G401.6 (cell line): ENCODE measurements around the gene KIAA0930.
"Not testable (repeated sequence)": the region's sequence is repeated elsewhere in the genome, so short reads cannot be mapped to it uniquely, and the experiment has no call there.

Source experiments
- FAIRE-seq: peaks from 2 replicates; lab custom pipeline; 2012; peaks lifted over from hg19 to GRCh38; lab: Jason Lieb, UNC

The KIAA0930 gene

DNA sequence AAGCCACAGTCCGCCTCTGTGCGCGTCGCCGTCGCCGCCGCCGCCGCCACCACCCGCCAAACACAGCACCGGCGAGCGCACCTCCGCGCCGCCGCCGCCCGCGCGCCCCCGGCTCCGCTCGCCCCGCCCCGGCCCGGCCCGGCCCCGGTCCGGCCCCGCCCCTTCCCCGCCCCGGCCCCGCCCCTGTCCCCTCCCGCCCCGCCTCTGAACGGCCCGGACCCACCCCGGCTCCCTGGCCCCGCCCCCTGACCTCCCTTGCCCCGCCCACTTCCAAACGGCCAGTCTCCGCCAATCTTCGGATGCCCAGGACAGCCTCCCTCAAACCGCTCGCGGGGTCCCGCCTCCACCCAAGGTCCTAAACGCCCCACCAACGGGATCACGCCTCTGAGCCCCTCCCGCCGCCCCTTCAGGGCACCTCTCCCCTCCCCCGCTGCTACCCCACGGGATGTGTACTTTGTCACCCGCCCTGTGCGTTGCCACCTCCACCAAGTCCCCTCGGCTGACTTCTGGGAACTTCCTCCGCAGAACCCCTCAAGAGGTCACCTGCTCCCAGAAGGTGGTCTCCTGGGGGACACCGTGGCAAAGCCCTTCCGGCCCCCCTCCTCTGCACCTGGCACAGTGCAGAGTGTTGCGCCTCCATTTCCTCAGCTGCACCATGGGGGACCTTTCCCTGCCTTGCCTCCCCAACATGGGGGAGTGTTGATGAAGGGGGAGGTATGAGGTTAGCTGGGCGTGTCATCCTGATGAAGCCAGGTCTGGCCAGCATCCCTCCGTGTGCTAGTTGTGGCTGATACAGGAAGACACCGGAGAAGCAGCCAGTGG, at the start of gene KIAA0930:
Gene KIAA0930 (minus strand): TSS at position 85 of the 822 bp plus-strand sequence. CDS start 191 bp downstream, outside the sequence.
- FAIRE-seq = no peak

- FAIRE-seq = no peak
These were observed 46.3 kb upstream of the KIAA0930 start for GRCh38 chr22:45286854-45287551.

GRCh38 chr22:45285263-45286058, 44.8 kb upstream of the KIAA0930 start:
- FAIRE-seq = no peak

- FAIRE-seq = no peak
These were observed 44.1 kb upstream of the KIAA0930 start, which contains the start of gene UPK3A for GRCh38 chr22:45284705-45285262. TSS of gene UPK3A (plus strand) at chr22:45284949. CDS start at chr22:45285014, 65 bp downstream.

DNA sequence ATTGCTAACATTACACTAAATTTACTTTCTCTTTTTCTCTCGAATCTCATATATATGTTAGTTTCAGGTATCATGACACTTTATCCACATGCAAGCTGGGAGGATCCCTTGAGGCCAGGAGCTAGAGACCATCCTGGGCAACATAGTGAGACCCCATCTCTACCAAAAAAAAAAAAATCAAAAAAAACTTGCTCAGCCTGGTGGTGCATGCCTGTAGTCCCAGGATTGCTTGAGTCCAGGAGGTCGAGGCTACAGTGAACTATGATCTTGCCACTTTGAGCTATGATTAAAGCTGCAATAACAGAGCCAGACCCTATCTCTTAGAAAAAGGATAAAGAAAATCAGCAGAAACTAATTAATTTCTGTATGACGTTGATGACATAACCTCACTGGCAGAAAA, 40.3 kb upstream of the KIAA0930 start:
- FAIRE-seq = no peak

- no peak for FAIRE-seq
These were observed 39.9 kb upstream of the KIAA0930 start for GRCh38 chr22:45280587-45280980.

DNA sequence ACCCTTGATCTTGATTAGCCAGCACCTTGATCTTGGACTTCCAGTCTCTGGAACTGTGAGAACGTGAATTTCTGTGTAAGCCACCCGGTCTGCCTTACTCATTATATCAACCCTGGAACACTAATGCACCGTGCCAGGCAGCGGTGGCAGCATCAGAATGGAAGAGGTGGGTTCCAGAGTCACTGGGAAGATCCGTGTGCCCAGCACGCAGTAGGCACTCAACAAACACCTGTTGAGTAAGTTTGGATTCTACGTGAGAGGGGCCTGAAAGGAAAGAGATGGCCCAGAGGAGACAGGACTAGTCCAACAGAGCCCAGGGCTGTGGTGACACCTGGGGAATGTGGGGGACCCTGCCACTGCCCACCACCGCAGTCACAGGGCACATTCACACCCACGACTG, 37.4 kb upstream of the KIAA0930 start:
- FAIRE-seq = no peak

GRCh38 chr22:45277720-45278119, 37.0 kb upstream of the KIAA0930 start:
- FAIRE-seq = not testable (repeated sequence)

DNA sequence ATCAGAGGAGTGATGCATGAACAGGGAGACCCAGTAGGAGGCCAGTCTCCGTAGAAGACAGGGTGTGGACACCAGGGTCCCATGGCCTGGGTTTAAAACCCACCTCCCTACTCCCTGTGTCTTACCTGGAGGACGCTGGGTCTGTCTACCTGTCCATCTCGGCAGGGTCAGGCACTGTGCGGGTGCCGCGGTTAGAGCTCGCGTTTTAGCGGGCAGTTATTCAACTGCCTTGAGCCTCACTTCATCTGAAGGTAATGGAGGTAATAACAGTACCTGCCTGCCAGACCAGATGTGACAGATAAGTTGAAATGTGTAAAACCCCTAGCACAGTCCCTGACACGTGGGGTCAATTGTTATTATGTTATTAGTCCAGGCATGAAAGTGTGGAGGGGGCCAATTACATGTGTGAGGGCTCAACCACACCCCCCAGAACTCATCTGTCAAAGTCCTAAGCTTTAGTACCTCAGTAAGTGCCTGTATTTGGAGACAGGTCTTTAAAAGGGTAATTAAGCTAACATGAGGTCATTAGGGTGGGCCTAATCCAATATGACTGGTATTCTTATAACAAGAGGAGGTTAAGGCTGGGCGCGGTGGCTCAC, 35.9 kb upstream of the KIAA0930 start:
- FAIRE-seq = no peak

DNA sequence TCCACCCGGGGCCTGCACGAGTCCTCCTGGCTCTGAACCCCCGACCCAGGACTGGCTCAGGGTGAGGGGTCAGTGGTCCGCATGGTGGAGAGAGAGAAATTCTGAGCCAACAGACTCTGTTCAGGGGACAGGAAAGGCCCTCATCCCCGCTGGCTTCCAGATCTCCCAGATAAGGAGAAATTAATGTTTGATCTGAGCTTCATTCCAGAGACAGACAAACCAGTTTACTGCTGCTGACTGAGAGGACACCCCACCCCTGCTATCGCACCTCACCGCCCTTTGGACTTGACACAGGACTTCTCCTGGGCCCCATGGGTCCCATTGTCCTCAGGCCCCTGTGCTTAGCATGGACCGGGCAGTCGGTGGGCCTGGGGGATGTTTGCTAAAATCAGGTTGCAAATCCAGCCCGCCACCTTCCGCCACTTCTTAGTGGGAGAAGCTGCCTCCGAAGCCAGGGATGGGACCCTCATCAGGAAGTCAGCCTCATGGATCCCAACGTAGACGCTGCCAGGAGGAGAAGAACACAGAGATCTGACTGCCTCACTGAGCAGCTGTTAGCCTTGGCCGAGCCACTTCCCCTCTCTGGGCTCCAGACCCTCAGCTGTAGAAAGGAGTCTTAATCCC, 32.9 kb upstream of the KIAA0930 start:
- no peak for FAIRE-seq

DNA sequence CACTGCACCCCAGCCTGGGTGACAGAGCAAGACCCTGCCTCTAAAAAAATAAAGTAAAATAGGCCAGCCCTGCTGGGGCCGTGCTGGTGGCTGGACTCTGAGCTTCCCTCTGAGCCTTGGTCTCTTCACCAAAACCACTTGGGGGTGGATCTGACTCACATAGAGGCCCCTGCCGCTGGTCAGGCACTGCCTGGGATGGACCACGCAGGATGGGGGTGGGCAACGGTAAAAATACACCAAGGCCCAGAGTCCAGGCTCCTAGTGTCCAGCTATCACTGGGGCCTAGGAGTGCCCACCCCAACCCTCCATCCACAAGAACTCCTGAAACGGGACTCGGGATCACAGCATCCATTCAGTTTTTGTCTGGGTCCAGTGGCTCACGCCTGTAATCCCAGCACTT, 31.8 kb upstream of the KIAA0930 start:
- FAIRE-seq = no peak

DNA sequence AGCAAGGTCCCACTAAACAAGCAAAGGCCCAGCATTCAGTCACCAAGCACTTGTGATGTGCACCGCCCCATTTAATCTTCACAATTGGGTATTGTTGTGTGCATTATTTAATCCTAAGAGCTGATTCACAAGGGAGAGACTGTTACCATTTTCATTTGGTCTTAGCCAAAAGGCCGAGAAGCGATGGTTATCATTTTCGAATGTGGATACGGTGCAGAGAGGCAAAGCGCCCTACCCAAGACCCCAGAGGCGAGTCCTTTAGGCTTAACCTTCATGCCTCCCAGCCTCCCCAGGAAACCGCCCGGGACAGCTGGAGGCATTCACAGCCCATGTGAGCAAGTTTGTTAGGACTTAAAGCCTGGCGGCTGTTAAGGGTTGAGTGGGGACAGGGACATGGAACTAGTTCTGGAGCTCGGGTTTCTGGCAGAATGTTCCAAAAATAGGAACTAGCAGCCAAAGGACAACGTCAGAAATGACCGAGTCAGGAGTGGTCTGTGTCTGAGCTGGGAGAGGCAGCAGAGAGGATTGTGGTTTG, 31.0 kb upstream of the KIAA0930 start:
- FAIRE-seq = no peak

- FAIRE-seq = no peak
These were observed 29.7 kb upstream of the KIAA0930 start for GRCh38 chr22:45270095-45271020.

GRCh38 chr22:45268958-45269844, 28.5 kb upstream of the KIAA0930 start:
- FAIRE-seq = no peak

DNA sequence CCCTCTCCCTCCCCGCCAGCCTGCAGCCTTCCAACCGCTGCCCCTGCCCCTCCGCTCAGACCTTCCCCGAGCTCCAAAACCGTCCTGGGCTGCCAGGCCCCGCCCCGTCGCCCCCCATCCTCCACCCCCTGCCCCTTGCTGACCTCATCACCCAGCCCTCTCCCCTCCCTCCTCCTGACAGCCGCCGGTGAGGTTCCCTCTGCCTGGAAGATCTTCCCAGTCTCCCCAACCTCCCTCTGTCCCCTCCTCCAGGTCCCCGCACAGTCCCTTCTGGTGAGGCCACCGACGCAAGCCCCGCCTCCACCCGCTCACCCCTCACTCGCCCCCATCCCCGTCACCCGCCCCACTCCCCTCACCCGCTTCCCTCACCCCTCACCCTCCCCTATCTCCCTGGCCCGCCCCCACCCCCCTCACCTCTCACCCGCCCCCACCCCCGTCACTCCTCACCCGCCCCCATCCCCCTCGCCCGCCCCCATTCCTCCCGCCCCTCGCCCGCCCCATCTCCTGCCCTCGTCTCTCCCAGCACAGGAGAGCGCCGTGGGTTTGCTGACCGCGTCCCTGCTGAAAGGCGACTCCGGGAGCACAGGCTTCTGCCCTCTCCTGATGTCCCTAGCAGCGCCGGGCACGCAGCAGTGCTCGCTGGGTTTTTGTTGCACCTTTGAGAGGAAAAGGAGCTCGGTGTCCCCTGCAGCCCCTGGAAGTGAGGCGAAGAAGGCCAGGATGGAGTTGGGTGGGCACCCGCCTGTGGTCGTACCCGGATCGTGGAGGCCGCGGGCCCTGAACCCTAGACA, 27.7 kb upstream of the KIAA0930 start:
- FAIRE-seq = no peak

GRCh38 chr22:45265535-45265934, 24.8 kb upstream of the KIAA0930 start:
- no peak for FAIRE-seq

GRCh38 chr22:45263463-45264269, 23.0 kb upstream of the KIAA0930 start:
- no peak for FAIRE-seq
